T-helper 1 cell (primary cell): ENCODE measurements around the gene UNC13D.
A peak's percentile ranks its signal among the peaks of the same experiment; 100 is the strongest.

Source experiments
- DNase-seq, 5 donors: peaks; one replicate each; pipeline ENCODE4 v3.0.0-alpha.2; 2012 to 2020

The UNC13D gene

DNA sequence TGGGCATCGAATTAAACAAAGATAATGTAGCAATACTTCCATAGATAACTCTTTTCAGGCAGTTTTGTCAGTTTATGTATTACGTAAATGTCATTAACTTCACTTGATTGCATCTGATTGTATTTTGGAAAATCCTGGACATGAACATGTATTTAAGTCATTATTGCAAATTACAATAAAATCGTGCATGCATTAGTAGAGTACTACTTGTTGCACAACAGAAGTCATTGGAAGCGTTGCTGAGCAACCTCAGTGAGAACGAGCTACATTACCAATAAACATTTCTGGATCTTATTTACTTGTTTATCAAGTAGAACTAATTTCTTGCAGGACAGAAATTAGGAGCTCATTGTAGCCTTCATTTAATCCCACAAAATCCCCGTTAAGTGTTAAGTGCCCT is 53.0 kb downstream of the UNC13D start:
- no peak for DNase-seq

DNA sequence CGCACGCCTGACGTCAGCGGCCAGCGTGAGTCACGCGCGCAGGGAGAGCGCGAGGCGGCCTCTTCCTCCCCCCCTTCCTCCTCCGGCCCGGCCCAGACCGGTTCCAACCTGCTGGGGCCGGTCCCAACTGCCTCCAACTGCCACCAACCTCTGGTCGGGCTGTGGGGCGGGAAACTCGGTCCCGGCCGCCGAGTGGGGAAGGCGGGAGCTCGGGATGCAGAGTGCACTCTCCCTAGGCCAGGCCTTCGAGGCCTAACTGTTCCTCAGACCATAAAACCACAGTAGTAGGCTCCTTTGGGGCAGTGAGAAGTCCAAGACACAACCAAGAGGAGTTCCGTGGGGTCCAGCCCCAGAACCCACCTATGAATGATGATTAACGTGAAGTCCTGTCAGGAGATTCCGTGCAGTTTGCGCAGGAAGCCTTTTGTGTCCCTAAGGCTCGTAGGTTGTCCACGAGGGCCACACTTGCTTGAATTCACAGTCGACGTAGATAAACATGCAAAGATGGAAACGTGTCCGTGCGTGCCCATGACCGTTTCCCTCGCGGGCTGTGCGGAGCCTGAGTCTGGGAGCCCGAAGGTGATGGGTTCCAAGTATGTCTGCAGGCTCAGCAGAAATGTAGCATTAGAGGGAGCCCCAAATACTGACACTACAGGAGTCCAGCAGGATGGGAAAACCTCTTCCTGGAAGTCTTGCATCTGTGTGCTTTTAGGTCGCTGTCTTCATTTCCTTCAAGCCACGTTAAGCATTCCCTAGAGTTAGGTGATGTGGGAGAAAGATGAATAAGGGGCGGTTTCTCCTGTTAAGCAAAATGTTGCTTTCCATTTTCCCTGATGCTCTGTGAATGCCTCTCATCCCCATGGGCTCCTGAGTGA is 59.0 kb downstream of the UNC13D start:
- peak in 2 of 5 donors; percentile 84 to 98 for DNase-seq

DNA sequence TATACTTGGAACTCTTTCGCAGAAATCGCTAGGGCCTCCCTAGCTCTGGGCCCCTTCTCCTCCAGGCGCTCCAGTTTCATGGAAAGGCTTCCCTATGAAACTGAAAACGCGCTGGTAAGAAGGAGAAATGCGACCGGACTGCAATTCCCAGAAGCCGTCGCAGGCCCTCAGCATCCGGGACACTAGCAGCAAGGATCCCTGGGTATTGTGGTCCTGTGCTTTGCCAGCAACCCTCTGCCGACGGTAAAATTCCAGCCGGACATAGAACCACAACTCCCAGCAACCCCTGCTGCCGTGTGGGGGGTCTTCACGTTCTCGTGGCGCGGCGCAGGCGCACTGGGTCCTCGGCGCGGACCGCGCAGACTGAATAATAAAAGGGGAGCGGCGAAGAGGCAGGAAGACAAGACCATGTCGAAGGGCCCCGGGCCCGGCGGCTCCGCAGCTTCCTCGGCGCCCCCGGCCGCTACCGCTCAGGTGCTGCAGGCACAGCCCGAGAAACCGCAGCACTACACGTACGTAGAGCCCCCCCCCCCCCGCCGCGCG is 59.7 kb downstream of the UNC13D start, which contains the start of gene UNK:
TSS of gene UNK (plus strand) at position 334 of the 543 bp plus-strand sequence. CDS start at position 409, 75 bp downstream.
- DNase-seq = peak; percentile 90 to 99 (median 94)

DNA sequence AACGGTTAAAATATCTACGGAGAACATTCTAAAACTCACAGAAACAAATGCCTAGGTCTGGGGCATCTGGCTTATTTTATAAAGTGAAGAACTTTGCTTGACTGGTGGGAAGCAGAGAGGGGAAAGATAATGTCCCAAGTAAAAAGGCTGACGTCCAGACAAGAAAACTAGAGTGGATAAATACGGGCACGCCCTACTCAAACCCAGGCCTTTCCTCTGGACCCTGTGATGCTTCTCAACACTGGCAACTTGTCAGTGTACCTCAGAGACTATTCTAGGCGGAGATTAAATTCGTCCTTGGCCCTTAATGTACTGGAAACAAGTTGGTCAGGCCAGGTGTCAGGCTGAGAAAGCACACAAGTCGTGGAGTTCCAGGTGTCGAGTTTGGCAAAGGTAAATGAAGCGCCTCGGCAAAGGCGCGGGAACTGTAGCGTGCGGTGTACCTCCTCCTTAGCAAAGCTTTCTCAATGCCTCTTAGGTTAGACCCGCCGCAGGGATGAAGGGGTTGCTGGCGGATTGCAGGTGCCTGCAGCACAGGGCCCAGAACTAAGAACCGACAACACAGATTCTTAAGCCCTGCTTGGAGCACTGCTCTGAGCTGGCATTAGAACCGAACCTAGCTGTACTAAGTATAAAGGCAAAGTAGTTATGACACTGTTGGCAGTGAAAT is 60.3 kb downstream of the UNC13D start:
- no peak for DNase-seq

DNA sequence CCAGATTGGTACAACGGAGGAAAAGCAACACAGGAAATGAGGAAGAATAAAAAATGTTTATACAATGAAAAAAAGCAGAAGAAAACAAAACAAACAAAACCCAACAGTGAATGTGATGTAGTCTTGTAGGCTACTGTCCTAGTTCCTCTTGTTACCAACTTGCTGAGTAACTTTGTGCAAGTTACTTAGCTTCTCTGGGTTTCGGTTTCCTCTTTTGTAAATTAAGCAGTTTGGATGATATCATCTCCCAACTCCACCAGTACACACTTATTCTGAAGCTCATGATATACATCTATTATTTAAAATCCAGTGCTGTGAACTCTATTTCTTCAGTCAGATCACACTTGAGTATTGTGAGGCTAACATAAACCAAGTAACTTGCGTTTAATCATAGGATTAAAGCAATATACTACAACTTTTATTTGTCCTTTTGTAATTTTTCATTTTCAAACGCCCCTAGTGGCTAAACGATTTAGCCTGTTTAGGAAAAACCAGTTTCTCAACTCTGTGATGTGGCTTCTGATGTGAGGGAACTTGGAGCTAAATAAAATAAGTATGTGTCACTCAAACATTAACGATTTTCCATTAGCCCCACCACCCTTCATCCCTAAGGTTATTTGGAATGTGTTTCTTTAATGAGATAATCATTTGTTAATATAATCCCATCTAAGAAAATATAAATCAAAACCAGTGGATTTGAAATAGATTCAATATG is 61.0 kb downstream of the UNC13D start:
- peak in 2 of 5 donors; percentile 17 to 88 for DNase-seq

DNA sequence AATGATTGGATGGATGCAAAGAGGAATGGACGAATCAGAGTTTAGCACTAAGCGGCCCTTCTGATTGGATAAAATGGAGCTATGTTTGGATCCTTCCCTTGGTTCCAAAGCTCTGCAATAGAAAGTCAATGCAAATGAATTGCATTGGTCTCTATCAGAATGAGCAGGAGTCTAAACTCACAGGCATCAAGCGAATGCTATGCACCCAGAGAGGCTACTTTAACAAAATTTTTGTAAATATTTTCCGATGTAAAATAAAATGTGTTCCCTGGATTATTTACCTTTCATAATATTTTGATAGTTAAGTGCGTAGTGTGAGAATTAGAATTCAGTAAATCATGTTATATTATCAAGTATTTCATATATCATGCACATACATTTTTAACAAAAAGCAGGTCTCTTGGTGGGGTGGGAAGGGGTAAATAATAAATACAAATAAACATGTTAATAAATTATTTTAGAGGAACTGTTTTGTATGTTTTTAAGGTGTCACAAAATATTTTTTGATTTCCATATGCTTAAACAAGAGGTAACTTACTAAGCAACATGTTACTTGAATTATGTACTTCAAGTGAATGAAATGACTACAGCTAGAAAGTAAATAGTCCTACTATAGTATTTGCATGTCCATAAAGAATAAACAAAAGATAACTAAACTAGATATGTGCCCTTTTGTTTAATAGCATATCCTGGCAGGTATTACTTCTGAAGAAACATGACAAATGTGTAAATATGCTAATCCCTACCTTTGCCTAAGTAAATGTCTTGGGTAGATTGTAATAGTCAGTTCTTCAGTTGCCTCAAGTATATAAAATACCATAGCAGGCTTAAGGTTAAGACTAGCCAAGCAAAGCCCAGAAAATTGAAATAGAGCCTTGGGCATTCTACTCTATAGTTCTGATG is 64.0 kb downstream of the UNC13D start:
- no peak for DNase-seq

DNA sequence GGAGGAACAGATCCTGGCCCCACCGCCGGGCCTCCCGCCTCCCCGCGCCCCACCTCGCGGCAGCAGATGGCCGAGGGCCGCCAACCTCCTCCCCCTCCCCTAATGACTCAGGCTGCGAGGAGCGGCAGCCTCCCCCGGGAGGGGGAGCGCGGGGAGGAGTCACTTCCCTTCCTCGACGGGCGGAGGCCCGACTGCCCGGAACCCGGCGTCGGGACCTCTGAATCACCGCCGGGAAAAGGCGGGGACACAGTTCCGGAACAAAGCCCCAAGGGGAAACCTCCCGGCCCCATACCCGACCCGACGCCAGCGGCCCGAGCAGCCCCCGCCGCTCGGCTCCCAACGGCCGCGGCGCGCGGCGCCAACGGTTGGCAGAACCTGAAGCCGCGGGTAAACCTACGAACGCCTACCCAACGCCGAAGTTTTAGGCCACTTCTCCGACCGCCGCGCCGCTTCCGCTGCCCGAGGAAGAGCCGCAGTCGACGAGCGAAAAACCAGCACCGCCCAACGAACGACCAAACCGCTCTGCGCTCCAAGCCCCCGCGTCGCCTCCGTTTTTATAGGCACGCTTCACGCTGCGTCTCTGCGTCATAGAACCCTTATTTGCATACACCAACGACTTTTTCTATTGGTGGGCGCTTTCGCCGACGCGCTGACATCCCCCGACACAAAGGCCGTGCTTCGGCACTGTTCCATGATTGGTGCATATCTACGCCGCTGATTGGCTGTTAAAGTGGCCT is 64.8 kb downstream of the UNC13D start:
- DNase-seq = peak; percentile 85 to 100 (median 90)

DNA sequence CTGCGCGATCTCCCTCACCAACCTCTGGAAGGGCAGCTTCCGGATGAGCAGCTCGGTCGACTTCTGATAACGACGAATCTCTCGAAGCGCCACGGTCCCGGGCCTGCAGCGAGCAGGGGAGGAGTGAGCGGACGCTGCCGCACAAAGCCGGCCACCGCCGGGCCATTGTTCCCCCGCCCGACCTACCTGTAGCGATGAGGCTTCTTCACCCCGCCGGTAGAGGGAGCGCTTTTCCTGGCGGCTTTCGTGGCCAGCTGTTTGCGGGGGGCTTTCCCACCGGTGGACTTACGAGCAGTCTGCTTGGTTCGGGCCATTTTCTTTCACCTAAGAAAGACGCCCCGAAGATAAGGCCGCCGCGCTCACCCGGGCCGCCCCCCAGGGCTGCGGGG is 65.3 kb downstream of the UNC13D start:
- peak in 3 of 5 donors; percentile 63 to 79 (median 69) for DNase-seq

DNA sequence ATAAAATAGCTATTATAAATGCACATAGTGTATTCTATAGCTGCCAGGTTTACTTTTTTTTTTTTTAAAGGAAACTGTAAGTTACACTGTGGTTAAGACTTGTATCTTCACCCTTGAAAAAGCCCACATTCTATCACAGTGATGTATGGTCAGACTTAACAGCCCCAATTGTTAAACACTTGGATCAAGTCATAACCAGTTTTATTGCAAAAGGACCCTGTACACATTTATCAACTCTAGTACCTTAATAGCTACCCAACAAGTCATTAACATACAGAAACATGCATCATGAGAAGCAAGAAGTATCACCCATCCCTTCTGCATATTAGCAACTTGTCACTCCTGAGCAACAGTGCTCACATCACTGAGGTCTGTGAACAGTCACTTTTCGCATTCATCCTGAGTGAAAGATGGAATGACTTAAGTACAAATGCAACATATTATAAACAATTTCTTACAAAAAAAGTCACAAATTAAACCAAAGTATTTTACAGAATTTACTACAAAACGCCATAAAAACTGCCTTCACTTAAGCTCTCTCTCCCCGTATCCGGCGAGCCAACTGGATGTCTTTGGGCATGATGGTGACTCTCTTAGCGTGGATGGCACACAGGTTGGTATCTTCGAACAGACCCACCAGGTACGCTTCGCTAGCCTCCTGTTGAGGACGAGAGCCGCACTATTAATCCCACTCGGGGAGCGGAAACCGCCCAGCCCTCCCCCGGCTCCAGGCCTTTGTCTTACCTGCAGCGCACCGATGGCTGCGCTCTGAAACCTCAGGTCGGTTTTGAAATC is 65.9 kb downstream of the UNC13D start:
- peak in 1 of 5 donors; percentile 15 for DNase-seq

DNA sequence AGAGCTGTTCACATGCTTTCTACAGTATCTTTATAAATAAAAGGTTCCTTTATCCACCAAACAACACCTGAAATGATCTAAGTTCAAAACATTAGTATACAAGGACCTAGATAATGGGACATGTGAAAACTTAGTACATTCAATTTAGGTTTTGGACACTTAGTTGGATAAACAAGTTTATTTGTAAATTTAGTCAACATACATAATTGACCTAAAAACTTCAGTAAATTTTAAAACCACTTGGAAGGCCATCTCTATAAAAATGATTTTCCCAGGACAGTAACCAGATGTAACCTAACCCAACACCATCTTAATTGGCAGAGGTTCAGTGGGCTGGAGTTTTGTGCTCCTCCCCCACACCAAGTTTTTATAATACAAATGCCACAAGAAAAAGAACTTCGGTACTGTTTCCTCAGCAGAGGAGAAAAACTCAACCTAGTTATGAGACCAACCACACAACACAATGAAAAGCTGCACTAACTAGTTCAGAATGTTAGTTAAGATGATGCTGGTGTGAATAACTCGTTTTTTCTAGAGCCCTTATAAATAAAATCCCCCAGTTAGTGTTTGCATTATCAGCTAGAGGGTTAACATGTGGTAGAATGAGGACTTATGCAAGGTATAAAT is 66.8 kb downstream of the UNC13D start:
- DNase-seq = no peak
